Mesodermal cell (in vitro differentiated cells): Measurements from ENCODE around the gene ROCK2.
A peak's percentile ranks its signal among the peaks of the same experiment; 100 is the strongest.

Experiments
- H3K27ac ChIP-seq: 2 replicates; pipeline ENCODE4 v1.7.0; 2013; ENCODE audit warnings: mild to moderate bottlenecking, low read depth, low read length, moderate library complexity; ENCODE audit not compliant: severe bottlenecking
- H3K36me3 ChIP-seq: 2 replicates; pipeline ENCODE4 v1.7.1; 2013; ENCODE audit warnings: mild to moderate bottlenecking, low read length, moderate library complexity; ENCODE audit not compliant: control insufficient read depth, insufficient read depth
- H3K4me1 ChIP-seq: one replicate; pipeline ENCODE4 v1.7.1; 2013; ENCODE audit warnings: mild to moderate bottlenecking, low read length; ENCODE audit not compliant: insufficient read depth, control insufficient read depth, poor library complexity, severe bottlenecking
- H3K4me3 ChIP-seq: 2 replicates; pipeline ENCODE4 v1.7.0; 2013; ENCODE audit warnings: low read length, control low read depth, mild to moderate bottlenecking; ENCODE audit not compliant: insufficient read depth, poor library complexity, severe bottlenecking; ENCODE audit errors: extremely low read depth
- H3K9me3 ChIP-seq: 2 replicates; pipeline ENCODE4 v1.7.1; 2013; ENCODE audit warnings: mild to moderate bottlenecking, low read length, moderate library complexity; ENCODE audit not compliant: control insufficient read depth
- WGBS, 2 experiments: methylation state at CpG; one replicate each; pipeline ENCODE4 v1.1.5; 2013; ENCODE audit warnings: missing lambda C conversion rate in 2 of 2; ENCODE audit not compliant: insufficient coverage in 2 of 2; 5-methylcytosine and 5-hydroxymethylcytosine counted together

Gene ROCK2

DNA sequence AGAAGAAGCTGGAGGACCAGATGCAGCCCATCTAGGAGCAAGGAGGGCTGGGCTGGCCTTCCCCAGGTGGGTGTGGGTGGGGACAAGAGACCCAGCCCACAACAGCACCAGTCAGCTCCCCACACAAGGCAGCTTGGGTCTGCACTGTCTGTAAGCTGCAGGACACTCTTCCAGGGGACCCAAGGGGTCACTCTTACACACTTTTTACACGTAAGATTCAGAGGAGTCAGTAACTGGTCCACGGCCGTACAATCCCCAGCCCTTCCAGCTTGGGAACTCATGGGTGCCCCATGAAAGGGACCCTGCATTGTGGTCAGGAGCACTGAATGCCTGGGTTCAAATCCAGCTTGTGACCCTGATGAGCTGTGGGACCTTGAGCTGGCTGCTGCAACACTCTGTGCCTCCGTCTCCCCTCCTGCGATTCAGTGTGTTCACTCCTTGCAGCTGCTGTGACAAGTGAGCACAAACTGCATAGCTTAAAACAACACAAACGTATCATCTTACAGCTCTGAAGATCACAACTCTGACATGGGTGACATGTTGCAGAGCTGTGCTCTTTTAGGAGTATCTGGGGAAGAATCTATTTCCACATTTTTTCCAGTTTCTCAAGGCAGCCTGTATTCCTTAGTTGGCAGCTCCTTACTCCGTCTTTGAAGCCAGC lies 200.2 kb downstream of the ROCK2 start:
- H3K4me1 ChIP-seq: no peaks in the 10 kb centered on the region
- H3K9me3 ChIP-seq: peaks cover 7% of the 10 kb centered on the region
- no peak overlapping the region for H3K4me3 ChIP-seq
- H3K27ac ChIP-seq: no peak overlapping the region
- 82 to 94% methylated on average over 4 to 7 of the region's 7 CpGs for WGBS, 2 experiments
- no peaks in the 10 kb centered on the region for H3K36me3 ChIP-seq

DNA sequence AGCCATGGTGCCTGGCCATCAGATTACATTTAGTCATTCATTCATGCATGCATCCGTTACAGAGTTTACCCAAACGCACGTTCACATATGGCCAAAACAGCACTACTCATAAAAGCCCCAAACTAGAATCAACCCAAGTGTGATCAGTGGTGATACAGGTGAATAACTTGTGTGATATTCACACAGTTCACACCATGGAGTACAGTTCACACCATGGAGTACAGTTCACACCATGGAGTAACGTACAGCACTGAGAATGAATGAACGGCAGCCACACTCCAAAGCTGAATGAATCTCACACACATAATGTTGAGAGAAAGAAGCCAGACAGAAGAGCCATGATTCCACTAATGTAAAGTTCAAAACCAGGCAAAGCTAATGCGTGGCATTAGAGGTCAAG lies 201.4 kb downstream of the ROCK2 start:
- WGBS, 2 experiments: 100% methylated on average over 1 to 2 of the region's 6 CpGs
- Histone ChIP-seq H3K4me3 (no peak overlapping the region), H3K9me3 (peaks cover 7% of the 10 kb centered on the region), H3K36me3 (no peaks in the 10 kb centered on the region), H3K4me1 (no peaks in the 10 kb centered on the region), H3K27ac (no peak overlapping the region)

DNA sequence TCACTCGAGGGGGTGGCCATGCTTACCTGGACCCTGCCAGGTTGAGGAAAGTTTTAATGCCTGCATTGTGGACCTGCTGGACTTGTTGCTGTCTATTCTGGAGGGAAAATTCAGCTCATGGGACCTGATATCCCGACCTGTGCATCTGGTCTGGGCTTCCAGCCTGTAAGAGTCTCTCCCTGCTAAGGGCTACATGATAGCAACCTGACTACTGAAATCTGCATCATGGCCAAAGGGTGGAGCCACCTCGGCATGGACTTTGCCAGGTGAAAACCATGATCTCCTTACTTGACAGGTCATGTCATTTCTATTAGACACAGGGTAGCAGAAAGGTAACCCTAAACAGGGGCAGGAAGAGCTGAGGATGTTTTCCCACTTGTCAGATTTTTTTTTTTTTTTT lies 202.1 kb downstream of the ROCK2 start:
- H3K4me1 ChIP-seq: no peaks in the 10 kb centered on the region
- WGBS, 2 experiments: 83 to 86% methylated on average over 2 of the region's 3 CpGs
- no peak overlapping the region for H3K27ac ChIP-seq
- peaks cover 5% of the 10 kb centered on the region for H3K9me3 ChIP-seq
- H3K4me3 ChIP-seq: no peak overlapping the region
- no peaks in the 10 kb centered on the region for H3K36me3 ChIP-seq

DNA sequence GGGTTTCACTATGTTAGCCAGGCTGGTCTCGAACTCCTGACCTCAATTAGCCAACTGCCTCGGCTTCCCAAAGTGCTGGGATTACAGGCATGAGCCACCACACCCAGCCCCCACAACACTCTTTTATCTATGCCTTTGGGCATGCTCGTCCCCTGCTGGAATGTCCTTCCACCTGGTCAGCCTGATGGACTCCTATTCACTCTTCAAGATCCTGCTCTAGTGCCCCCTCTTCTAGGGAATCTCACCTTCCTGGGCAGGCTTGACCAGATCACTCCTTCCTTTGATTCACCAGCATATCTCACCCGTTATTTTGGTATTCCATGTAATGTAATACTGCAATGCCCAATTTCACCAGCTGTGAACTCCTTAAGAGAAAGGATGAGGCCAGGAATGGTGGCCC lies 203.1 kb downstream of the ROCK2 start:
- Histone ChIP-seq H3K4me3 (no peak overlapping the region), H3K36me3 (no peaks in the 10 kb centered on the region), H3K9me3 (no peaks in the 10 kb centered on the region), H3K27ac (no peak overlapping the region), H3K4me1 (no peaks in the 10 kb centered on the region)
- WGBS, 2 experiments: 76 to 89% methylated on average over 3 of the region's 4 CpGs

DNA sequence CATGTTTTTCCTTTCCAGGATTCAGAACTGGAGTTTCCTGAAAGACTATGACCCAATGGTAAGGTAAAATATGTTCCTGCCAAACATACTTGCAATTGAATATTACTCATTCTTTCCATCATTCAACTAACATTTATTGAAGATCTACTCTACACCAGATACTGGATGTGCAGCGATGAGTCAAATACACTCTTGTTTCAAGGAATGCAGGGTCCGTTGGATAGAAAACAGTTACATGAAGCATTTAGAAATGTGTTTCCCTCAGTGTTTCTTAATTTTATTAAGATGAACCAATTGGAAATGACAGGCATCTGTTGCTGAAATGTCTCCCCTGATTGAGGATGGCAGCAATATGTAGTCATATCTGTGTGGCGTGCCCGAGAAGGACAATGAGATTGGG lies 203.9 kb downstream of the ROCK2 start:
- H3K4me1 ChIP-seq: no peaks in the 10 kb centered on the region
- WGBS, 2 experiments: 95 to 100% methylated on average over 2 of the region's 4 CpGs
- H3K9me3 ChIP-seq: no peaks in the 10 kb centered on the region
- H3K27ac ChIP-seq: no peak overlapping the region
- no peaks in the 10 kb centered on the region for H3K36me3 ChIP-seq
- no peak overlapping the region for H3K4me3 ChIP-seq

DNA sequence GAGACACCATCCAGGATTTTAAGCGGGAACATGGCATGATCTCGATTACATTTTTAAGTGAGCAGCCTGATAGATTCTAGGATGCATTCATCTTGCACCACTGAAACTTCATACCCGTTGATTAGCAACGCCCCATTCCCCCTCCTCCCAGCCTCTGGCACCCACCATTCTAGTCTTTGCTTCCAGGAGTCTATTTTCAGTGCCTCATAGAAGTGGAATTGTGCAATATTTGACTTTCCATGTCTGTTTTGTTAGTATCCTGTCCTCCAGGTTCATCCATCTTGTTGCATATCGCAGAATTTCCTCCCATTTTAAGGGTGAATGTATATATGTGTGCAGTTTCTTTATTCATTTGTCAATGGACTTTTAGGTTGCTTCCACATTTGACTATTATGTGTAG lies 210.1 kb downstream of the ROCK2 start:
- Histone ChIP-seq H3K27ac (no peak overlapping the region), H3K4me1 (peaks cover 3% of the 10 kb centered on the region), H3K4me3 (no peak overlapping the region), H3K9me3 (no peaks in the 10 kb centered on the region), H3K36me3 (no peaks in the 10 kb centered on the region)
- WGBS, 2 experiments: 86 to 94% methylated on average over 2 to 4 of the region's 5 CpGs

DNA sequence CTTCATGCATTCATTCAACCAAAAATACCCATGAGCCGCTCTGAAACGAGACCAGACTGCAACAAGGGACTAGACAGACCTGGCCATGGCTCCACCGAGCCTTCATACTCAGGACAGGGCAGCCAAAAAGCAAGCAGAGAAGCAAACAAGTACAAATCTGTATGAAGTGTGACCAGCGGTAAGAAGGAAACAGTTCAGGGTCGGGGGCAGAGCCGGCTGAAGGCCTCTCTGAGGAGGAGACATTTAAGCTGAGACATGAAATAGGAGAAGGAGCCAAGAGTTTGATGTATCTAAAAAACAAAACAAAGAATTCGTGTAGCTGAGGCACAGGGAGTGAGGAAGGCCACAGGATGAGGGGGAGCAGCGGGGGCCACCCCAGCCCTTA lies 210.5 kb downstream of the ROCK2 start:
- Histone ChIP-seq H3K4me3 (no peak overlapping the region), H3K27ac (no peak overlapping the region), H3K4me1 (peaks cover 5% of the 10 kb centered on the region), H3K9me3 (no peaks in the 10 kb centered on the region), H3K36me3 (no peaks in the 10 kb centered on the region)
- 79 to 91% methylated on average over 8 of the region's 8 CpGs for WGBS, 2 experiments

DNA sequence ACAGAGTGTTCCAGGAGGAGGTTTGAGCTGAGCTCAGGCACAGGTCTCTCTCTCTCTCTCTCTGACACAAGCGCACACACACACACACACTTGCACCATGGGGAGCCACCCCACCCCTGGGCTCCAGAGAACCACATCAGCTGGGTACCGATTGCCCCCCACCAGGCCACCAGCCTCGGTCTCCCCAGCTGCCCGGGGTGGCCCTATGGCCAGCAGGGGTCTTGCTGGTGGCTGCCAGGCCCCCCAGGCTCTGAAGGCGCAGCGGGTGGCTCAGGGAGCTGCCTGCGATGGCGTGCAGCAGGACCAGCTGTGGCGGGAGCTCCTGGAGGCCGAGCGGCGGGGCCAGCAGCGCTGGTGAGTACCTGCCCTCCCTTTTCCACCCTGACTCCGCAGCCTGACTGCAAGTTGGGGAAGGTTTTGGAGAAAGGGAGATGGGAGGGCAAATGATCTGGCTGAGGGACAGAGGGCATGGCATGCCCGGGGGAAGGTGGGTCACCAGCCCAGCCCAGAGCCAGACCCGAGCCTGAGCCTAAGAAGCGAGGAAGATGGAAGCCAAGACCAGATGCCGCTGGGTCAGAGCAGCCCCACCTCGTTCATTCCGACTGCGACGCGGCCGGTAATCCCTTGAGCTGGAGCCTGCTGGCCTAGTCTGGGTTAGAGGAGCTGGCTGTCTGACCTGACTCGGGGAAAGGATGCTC lies 211.0 kb downstream of the ROCK2 start:
- 88 to 91% methylated on average over 17 to 19 of the region's 25 CpGs for WGBS, 2 experiments

DNA sequence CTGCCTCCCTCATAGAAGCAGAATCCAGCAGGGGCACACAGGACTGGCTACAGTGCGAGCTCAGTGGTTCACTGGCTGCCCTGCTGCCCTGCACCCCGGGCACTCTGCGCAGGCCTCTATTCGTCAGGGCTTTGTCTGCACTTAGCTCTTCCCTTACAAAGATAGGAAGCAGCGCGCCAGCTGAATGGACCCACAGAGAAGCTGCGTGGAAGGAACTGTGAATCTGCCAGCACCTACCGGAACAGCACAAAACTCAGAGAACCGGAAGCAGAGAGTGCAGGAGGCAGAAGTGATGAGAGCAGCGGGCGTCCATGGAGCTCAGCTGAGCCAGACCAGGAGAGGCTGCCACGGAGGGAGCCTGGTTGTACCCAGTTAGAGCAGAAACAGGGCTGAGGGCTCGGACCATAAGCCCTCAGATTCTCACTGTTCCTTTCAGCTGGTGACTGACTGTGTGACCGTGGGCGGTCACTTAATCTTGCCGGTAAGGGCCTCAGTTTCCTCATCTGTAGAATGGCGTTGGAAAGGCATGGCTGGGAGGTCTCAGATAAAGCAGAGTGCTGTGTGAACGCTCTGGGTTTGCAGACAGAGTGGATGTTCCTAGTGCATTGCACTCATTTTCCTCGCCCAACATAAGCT lies 212.3 kb downstream of the ROCK2 start:
- WGBS, 2 experiments: 82 to 89% methylated on average over 18 to 19 of the region's 19 CpGs
- peaks cover 13% of the 10 kb centered on the region for H3K4me1 ChIP-seq

More for the DNA sequence above, 211.0 kb downstream of the ROCK2 start:
- peak overlapping the region; percentile 57 for H3K27ac ChIP-seq
- H3K9me3 ChIP-seq: no peaks in the 10 kb centered on the region
- H3K4me1 ChIP-seq: peaks cover 11% of the 10 kb centered on the region
- peak overlapping the region; percentile 35 for H3K4me3 ChIP-seq
- H3K36me3 ChIP-seq: no peaks in the 10 kb centered on the region

DNA sequence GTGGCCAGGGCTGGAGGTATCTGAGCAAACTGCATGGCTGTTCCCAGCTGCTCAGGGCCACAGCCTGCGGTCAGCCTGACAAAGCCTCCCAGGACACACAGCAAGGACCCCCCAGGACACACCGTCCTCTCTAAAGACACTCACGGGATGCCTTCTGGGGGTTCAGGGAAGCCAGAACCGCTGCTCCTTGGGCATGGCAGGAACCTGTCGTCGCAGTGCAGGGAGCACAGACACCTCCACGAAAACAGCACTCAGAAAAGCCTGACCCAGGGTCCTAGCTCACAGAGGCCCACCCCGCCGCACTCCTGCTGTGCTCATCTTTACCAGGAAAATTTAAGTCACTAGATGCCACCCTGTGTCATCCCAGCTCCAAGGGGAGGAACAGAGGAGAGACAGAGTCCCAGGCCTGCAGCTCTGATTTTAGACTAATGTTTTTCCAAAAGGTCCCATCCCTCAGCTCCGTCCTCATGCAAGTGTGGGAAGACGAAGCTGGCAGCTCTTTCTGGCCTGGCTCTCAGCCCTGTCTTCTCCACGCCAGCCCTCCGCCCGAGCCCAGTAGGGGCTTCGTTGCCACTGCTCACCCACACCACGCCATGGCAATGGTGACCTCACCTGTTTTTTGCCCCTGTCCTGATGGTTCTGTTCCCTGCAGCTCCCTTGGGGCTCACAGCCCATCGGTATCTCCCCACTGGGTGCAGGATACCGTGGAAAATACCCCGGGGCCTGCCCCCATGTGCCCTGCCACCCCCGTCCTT lies 213.1 kb downstream of the ROCK2 start:
- WGBS, 2 experiments: 90 to 95% methylated on average over 16 to 18 of the region's 20 CpGs
- peaks cover 13% of the 10 kb centered on the region for H3K4me1 ChIP-seq
- no peak overlapping the region for H3K4me3 ChIP-seq
- H3K9me3 ChIP-seq: no peaks in the 10 kb centered on the region
- H3K36me3 ChIP-seq: no peaks in the 10 kb centered on the region
- no peak overlapping the region for H3K27ac ChIP-seq

More for the DNA sequence above, 212.3 kb downstream of the ROCK2 start:
- H3K36me3 ChIP-seq: no peaks in the 10 kb centered on the region
- H3K27ac ChIP-seq: no peak overlapping the region
- H3K4me3 ChIP-seq: no peak overlapping the region
- no peaks in the 10 kb centered on the region for H3K9me3 ChIP-seq
